ENCODE measurements around the gene OR10G6.
"Not testable (repeated sequence)": the region's sequence is repeated elsewhere in the genome, so short reads cannot be mapped to it uniquely, and the experiment has no call there.

Gene OR10G6

GRCh38 chr11:123995119-123995518 lies at the start of gene OR10G6:
TSS of gene OR10G6 (minus strand) at chr11:123995161. CDS start at chr11:123995161, 0 bp downstream.
- DNase-seq = no peak

- DNase-seq = no peak
Measured at GRCh38 chr11:124043420-124043819, 48.5 kb upstream of the OR10G6 start.

- no peak for DNase-seq
Measured at GRCh38 chr11:124041254-124041653, 46.3 kb upstream of the OR10G6 start, which contains the start of gene OR10G7. TSS of gene OR10G7 (minus strand) at chr11:124041325. CDS start at chr11:124039001, 2,324 bp downstream.

GRCh38 chr11:124039557-124039956 lies 44.6 kb upstream of the OR10G6 start:
- no peak for DNase-seq

GRCh38 chr11:124036666-124037065 lies 41.7 kb upstream of the OR10G6 start:
- DNase-seq = no peak

GRCh38 chr11:124026498-124026897 lies 31.5 kb upstream of the OR10G6 start, which contains the start of gene OR10G8:
TSS of gene OR10G8 (plus strand) at chr11:124026798. CDS start at chr11:124029623, 2,825 bp downstream.
- no peak for DNase-seq

GRCh38 chr11:124015837-124016236 lies 20.9 kb upstream of the OR10G6 start:
- not testable (repeated sequence) for DNase-seq

- DNase-seq = no peak
Measured at GRCh38 chr11:124012697-124013096, 17.7 kb upstream of the OR10G6 start, which contains the start of gene OR10G4. TSS of gene OR10G4 (plus strand) at chr11:124012997. CDS start at chr11:124015575, 2,578 bp downstream.

- DNase-seq = no peak
Measured at GRCh38 chr11:123979311-123979710, 15.7 kb downstream of the OR10G6 start.

GRCh38 chr11:123977731-123978347 lies 17.1 kb downstream of the OR10G6 start, which contains the start of gene OR10S1:
TSS of gene OR10S1 (minus strand) at chr11:123977781. CDS start at chr11:123977664, 117 bp downstream.
- no peak for DNase-seq

- peak; percentile 0 for DNase-seq
Measured at GRCh38 chr11:123976770-123977560, 18.0 kb downstream of the OR10G6 start.

- DNase-seq = no peak
Measured at GRCh38 chr11:123973816-123974215, 21.1 kb downstream of the OR10G6 start.

GRCh38 chr11:123956752-123957151 lies 38.2 kb downstream of the OR10G6 start:
- no peak for DNase-seq

GRCh38 chr11:123945132-123945531 lies 49.8 kb downstream of the OR10G6 start:
- DNase-seq = no peak

All from activated CD4-positive, alpha-beta T cell treated with anti-CD3 and anti-CD28 coated beads, Interleukin-2, Interleukin-6, amounts not matched to agents 100 ng/mL and 50 ng/mL, durations not matched to agents 16 hours and 8 hours (primary cell).